ENCODE results near the gene PI16. TPM values are rescaled to one million over a fixed set of nuclear protein-coding genes. Genes with fewer than 3 reads are reported as not detected.
A peak's percentile ranks its signal among the peaks of the same experiment; 100 is the strongest.

Gene PI16
- polyA plus RNA-seq, 1 donor (not counting 4 experiments of a cell fraction or from before 2014, with no cell fraction given), result not detected

DNA sequence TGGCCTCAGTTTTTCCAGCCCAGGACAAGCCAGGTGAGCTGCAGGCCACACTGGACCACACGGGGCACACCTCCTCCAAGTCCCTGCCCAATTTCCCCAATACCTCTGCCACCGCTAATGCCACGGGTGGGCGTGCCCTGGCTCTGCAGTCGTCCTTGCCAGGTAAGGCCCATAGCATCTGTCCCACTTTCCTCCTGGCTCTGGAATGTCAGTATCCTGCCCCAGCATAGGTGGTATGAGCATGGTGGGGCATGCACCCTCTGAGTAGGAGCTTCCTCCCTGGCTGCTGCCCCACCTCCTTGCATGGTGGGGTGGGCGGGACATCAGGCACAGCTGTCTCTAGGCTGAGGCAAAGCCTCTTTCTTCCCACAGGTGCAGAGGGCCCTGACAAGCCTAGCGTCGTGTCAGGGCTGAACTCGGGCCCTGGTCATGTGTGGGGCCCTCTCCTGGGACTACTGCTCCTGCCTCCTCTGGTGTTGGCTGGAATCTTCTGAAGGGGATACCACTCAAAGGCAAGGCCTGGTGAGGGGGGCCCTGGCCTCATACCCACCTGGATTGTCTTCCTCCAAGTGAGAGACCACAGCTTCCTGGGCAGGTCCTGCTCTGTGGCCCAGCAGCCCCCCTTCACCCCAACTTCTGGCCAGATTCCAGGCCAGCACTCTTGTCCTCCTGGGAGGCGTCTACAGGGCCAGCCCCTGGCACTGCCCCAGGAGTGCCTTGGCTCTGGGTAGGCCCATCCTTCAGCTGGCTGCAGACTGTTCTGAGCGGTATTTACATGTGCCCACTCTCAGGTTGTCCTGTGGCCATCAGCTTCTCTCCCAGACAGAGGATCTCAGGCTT is 9.1 kb downstream of the PI16 start:
- H2AFZ ChIP-seq (ENCODE audit: control insufficient read depth, low read length), result no peak overlapping the region
- no peaks in the 10 kb centered on the region for H3K9me3 ChIP-seq (ENCODE audit: control insufficient read depth, low read depth, low read length)
- H4K20me1 ChIP-seq (ENCODE audit: control insufficient read depth, extremely low read depth, insufficient read depth, low read length), result no peaks in the 10 kb centered on the region
- H3K36me3 ChIP-seq (ENCODE audit: control insufficient read depth in 2 of 2, extremely low read depth in 1 of 2, insufficient read depth in 2 of 2, low read length in 2 of 2), result peaks cover 7 to 20% of the 10 kb centered on the region in 2 experiments
- H3K9me1 ChIP-seq (ENCODE audit: control insufficient read depth, extremely low read depth, insufficient read depth, low read length), result no peaks in the 10 kb centered on the region
- peak; percentile 72 for DNase-seq (ENCODE audit: low read depth, low spot score)
- no peaks in the 10 kb centered on the region for H3K79me2 ChIP-seq (ENCODE audit: control insufficient read depth, insufficient read depth, low read length)
- no peak for FAIRE-seq
- no peak for TF ChIP-seq CTCF (optimal IDR thresholded peaks at IDR 0.05 in 1 of 3, IDR thresholded peaks at IDR 0.05 in 1 of 3, conservative IDR thresholded peaks at IDR 0.05 in 1 of 3; ENCODE audit: extremely low read depth in 1 of 3, insufficient read depth in 2 of 3, low read length in 3 of 3)
- no peak for TF ChIP-seq EZH2 (IDR thresholded peaks at IDR 0.05; ENCODE audit: low read length)
- no peak overlapping the region for H3K9ac ChIP-seq (ENCODE audit: control insufficient read depth, extremely low read depth, insufficient read depth, low read length)
- H3K4me1 ChIP-seq (ENCODE audit: control insufficient read depth, extremely low read depth, insufficient read depth, low read length), result peaks cover 31% of the 10 kb centered on the region
- dilution Hi-C loops (cut with MboI; ENCODE audit: extremely low pct_ligation_motif_present, low sequenced_read_pairs), result no loop called here
- H3K27ac ChIP-seq (ENCODE audit: control insufficient read depth, insufficient read depth, low read length), result no peak overlapping the region
- no peak overlapping the region for H3K4me3 ChIP-seq (ENCODE audit: control insufficient read depth in 2 of 3, extremely low read depth in 1 of 3, insufficient read depth in 2 of 3, low read depth in 1 of 3, low read length in 3 of 3)
- no peaks in the 10 kb centered on the region for H3K27me3 ChIP-seq (ENCODE audit: control insufficient read depth, extremely low read depth, insufficient read depth, low read length)
- peak overlapping the region; percentile 19 for H3K4me2 ChIP-seq (ENCODE audit: control insufficient read depth, extremely low read depth, insufficient read depth, low read depth, low read length)

- no peak overlapping the region for H3K27ac ChIP-seq (ENCODE audit: control insufficient read depth, insufficient read depth, low read length)
- FAIRE-seq (no peak), DNase-seq (ENCODE audit: low read depth, low spot score) (no peak)
- no peaks in the 10 kb centered on the region for H3K9me3 ChIP-seq (ENCODE audit: control insufficient read depth, low read depth, low read length)
- peaks cover 11 to 27% of the 10 kb centered on the region in 2 experiments for H3K36me3 ChIP-seq (ENCODE audit: control insufficient read depth in 2 of 2, extremely low read depth in 1 of 2, insufficient read depth in 2 of 2, low read length in 2 of 2)
- no peak overlapping the region for H3K9ac ChIP-seq (ENCODE audit: control insufficient read depth, extremely low read depth, insufficient read depth, low read length)
- TF ChIP-seq CTCF (optimal IDR thresholded peaks at IDR 0.05 in 1 of 3, IDR thresholded peaks at IDR 0.05 in 1 of 3, conservative IDR thresholded peaks at IDR 0.05 in 1 of 3; ENCODE audit: extremely low read depth in 1 of 3, insufficient read depth in 2 of 3, low read length in 3 of 3), result no peak
- no peak for TF ChIP-seq EZH2 (IDR thresholded peaks at IDR 0.05; ENCODE audit: low read length)
- no peak overlapping the region for H3K4me2 ChIP-seq (ENCODE audit: control insufficient read depth, extremely low read depth, insufficient read depth, low read depth, low read length)
- no peak overlapping the region for H2AFZ ChIP-seq (ENCODE audit: control insufficient read depth, low read length)
- peaks cover 38% of the 10 kb centered on the region for H3K4me1 ChIP-seq (ENCODE audit: control insufficient read depth, extremely low read depth, insufficient read depth, low read length)
- no peaks in the 10 kb centered on the region for H3K79me2 ChIP-seq (ENCODE audit: control insufficient read depth, insufficient read depth, low read length)
- dilution Hi-C loops (cut with MboI; ENCODE audit: extremely low pct_ligation_motif_present, low sequenced_read_pairs), result no loop called here
- no peaks in the 10 kb centered on the region for H4K20me1 ChIP-seq (ENCODE audit: control insufficient read depth, extremely low read depth, insufficient read depth, low read length)
- H3K4me3 ChIP-seq (ENCODE audit: control insufficient read depth in 2 of 3, extremely low read depth in 1 of 3, insufficient read depth in 2 of 3, low read depth in 1 of 3, low read length in 3 of 3), result no peak overlapping the region
- no peaks in the 10 kb centered on the region for H3K27me3 ChIP-seq (ENCODE audit: control insufficient read depth, extremely low read depth, insufficient read depth, low read length)
- peaks cover 3% of the 10 kb centered on the region for H3K9me1 ChIP-seq (ENCODE audit: control insufficient read depth, extremely low read depth, insufficient read depth, low read length)
Measured at GRCh38 chr6:36964349-36964748, 9.8 kb downstream of the PI16 start.

Measured in keratinocyte (primary cell).